HepG2 (cell line): ENCODE measurements around the gene LZTR1. TPM values are rescaled to one million over a fixed set of nuclear protein-coding genes. Genes with fewer than 3 reads are reported as not detected.

Source experiments
- ARID5B ChIP-seq: IDR thresholded peaks from 2 replicates; pipeline ENCODE4 v1.4.0; 2020; ENCODE audit warnings: mild to moderate bottlenecking, missing genetic modification reagents
- ATM ChIP-seq: fragments of 450-650 bp; IDR thresholded peaks from 2 replicates; pipeline ENCODE4 v1.7.1; 2017; ENCODE audit warnings: mild to moderate bottlenecking, borderline replicate concordance
- BORCS8-MEF2B ChIP-seq: sonication (generic); formaldehyde crosslinking; IDR thresholded peaks from 2 replicates; pipeline ENCODE4 v1.8.0; 2022; ENCODE audit warnings: mild to moderate bottlenecking, missing genetic modification reagents
- ELF4 ChIP-seq: sonication (generic); formaldehyde crosslinking; IDR thresholded peaks from 2 replicates; pipeline ENCODE4 v1.5.0; 2020; ENCODE audit warnings: missing genetic modification reagents, mild to moderate bottlenecking, moderate library complexity, borderline replicate concordance
- ERF ChIP-seq: IDR thresholded peaks from 2 replicates; pipeline ENCODE4 v1.6.1; 2018; ENCODE audit warnings: missing biosample characterization, missing genetic modification reagents
- FLYWCH1 ChIP-seq: sonication (generic); formaldehyde crosslinking; IDR thresholded peaks from 2 replicates; pipeline ENCODE4 v1.8.1; 2023; ENCODE audit warnings: mild to moderate bottlenecking, missing genetic modification reagents
- HNRNPL ChIP-seq: fragments of 200-400 bp; formaldehyde crosslinking; IDR thresholded peaks from 2 replicates; pipeline ENCODE4 v1.6.1; 2017; ENCODE audit warnings: mild to moderate bottlenecking, low read depth, low read length
- MAX ChIP-seq: IDR thresholded peaks from 2 replicates; pipeline ENCODE4 v1.6.1; 2012; ENCODE audit warnings: inconsistent platforms
- MED13 ChIP-seq: sonication (generic); formaldehyde crosslinking; IDR thresholded peaks from 2 replicates; pipeline ENCODE4 v1.5.0; 2020; ENCODE audit warnings: missing genetic modification reagents
- NFE2L2 ChIP-seq: fragments of 150-350 bp; IDR thresholded peaks from 2 replicates; pipeline ENCODE4 v1.6.1; 2014; ENCODE audit warnings: low read length
- RARA ChIP-seq: IDR thresholded peaks from 2 replicates; pipeline ENCODE4 v1.6.1; 2016; ENCODE audit warnings: missing genetic modification reagents, missing compliant biosample characterization
- SMAD3 ChIP-seq: sonication (generic); formaldehyde crosslinking; IDR thresholded peaks from 2 replicates; pipeline ENCODE4 v1.4.0; 2020; ENCODE audit warnings: missing genetic modification reagents
- ZBTB33 ChIP-seq: sonication (generic); formaldehyde crosslinking; IDR thresholded peaks from 2 replicates; pipeline ENCODE4 v1.4.0; 2020; ENCODE audit warnings: missing genetic modification reagents
- ZBTB46 ChIP-seq: sonication (generic); formaldehyde crosslinking; IDR thresholded peaks from 2 replicates; pipeline ENCODE4 v1.4.0; 2020; ENCODE audit warnings: mild to moderate bottlenecking, missing genetic modification reagents, borderline replicate concordance
- ZNF501 ChIP-seq: sonication (generic); formaldehyde crosslinking; IDR thresholded peaks from 2 replicates; pipeline ENCODE4 v1.5.1; 2020; ENCODE audit warnings: mild to moderate bottlenecking, moderate library complexity, missing genetic modification reagents
- ZNF790 ChIP-seq: sonication (generic); formaldehyde crosslinking; IDR thresholded peaks from 2 replicates; pipeline ENCODE4 v1.8.0; 2022; ENCODE audit warnings: missing genetic modification reagents, mild to moderate bottlenecking, borderline replicate concordance
- ZSCAN30 ChIP-seq: sonication (generic); formaldehyde crosslinking; IDR thresholded peaks from 2 replicates; pipeline ENCODE4 v1.5.0; 2020; ENCODE audit warnings: mild to moderate bottlenecking, missing genetic modification reagents
- polyA plus RNA-seq, 8 experiments: library from polyadenylated mRNA; depleted of rRNA in 3 of 8; stranded (reverse) in 7 of 8; unstranded in 1 of 8; fragments of >200 nt; fragmentation: Illumina TruSeq in 4 of 8; extraction: Trizol in 4 of 8; gene quantifications; 2 replicates each; pipeline versions ENCODE4 v1.2.1 to v1.2.3, GENCODE V29; 2011 to 2016; ENCODE audit warnings: low read depth in 4 of 8, missing spikeins in 1 of 8, mixed read lengths in 1 of 8; ENCODE audit not compliant: insufficient read depth in 1 of 8
- total RNA-seq, 5 experiments: library from RNA; depleted of rRNA; stranded (reverse); fragments of >200 nt; fragmentation: Illumina TruSeq; extraction: Trizol; gene quantifications; 2 replicates each; pipeline ENCODE4 v1.2.3, GENCODE V29; 2016; ENCODE audit warnings: low read depth in 1 of 5
- TF ChIP-seq, protein P1 (sequence below): sonication (generic); formaldehyde crosslinking; IDR thresholded peaks from 2 replicates; pipeline ENCODE4 v1.5.0; 2020; ENCODE audit warnings: mild to moderate bottlenecking, missing genetic modification reagents

Gene LZTR1
- total and polyA plus RNA-seq, 2 of the 13 experiments (the other 11 are each of a cell fraction or from before 2014, with no cell fraction given) = 21.8 to 22.4 TPM

DNA sequence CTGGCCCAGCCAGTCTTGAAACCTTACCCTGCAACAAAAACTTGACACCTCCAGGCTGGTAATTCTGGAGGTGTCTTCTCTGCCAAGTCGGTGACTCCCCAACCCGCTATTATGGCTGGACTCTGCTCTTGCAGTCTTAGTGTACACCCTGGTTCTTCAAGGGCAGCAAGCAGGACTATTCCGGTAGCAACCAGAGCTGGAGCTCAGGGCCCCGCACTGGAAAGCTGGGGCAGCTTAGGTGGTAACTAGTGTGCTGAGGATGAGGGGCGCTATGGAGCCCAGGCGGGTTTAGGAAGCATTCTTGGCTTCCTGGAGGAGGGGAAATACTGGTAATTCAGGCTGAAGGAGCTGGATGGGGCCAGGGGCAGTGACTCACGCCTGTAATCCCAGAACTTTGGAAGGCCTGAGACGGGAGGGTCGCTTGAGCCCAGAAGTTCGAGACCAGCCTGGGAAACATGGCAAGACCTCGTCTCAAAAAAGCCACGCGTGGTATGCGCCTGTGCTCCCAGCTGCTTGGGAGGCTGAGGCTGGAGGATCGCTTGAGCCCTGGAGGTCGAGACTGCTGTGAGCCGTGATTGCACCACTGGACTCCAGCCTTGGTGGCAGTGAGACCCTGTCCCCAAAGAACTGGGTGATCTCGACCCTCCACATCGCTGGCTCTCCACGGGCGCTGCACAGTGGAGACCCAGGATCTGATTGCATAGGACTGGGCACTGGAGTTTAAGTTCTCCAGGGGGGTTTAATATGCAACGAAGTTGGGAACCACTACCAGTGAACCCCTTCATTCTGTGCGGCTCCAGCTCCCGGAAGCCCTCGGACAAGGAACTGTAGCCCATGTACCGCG lies 25.6 kb upstream of the LZTR1 start (continued):
- TF ChIP-seq SMAD3 (CRISPR knock-in tag) = 0 out of 2 replicates have a peak, but pooled peaks have one; percentile 34
- TF ChIP-seq ZNF790 = no peak
- TF ChIP-seq RARA (CRISPR knock-in tag) = peak; percentile 8; the same call in 1 of the 2 replicates
- TF ChIP-seq MED13 (CRISPR knock-in tag) = no peak
- no peak for TF ChIP-seq ZSCAN30
- TF ChIP-seq NFE2L2 = no peak
- TF ChIP-seq FLYWCH1 (CRISPR knock-in tag) = no peak
- no peak for TF ChIP-seq ERF (CRISPR knock-in tag)
- TF ChIP-seq, protein P1, sequence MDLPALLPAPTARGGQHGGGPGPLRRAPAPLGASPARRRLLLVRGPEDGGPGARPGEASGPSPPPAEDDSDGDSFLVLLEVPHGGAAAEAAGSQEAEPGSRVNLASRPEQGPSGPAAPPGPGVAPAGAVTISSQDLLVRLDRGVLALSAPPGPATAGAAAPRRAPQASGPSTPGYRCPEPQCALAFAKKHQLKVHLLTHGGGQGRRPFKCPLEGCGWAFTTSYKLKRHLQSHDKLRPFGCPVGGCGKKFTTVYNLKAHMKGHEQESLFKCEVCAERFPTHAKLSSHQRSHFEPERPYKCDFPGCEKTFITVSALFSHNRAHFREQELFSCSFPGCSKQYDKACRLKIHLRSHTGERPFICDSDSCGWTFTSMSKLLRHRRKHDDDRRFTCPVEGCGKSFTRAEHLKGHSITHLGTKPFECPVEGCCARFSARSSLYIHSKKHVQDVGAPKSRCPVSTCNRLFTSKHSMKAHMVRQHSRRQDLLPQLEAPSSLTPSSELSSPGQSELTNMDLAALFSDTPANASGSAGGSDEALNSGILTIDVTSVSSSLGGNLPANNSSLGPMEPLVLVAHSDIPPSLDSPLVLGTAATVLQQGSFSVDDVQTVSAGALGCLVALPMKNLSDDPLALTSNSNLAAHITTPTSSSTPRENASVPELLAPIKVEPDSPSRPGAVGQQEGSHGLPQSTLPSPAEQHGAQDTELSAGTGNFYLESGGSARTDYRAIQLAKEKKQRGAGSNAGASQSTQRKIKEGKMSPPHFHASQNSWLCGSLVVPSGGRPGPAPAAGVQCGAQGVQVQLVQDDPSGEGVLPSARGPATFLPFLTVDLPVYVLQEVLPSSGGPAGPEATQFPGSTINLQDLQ (CRISPR knock-in tag) = 0 out of 2 replicates have a peak, but pooled peaks have one; percentile 80
- 0 out of 2 replicates have a peak, but pooled peaks have one; percentile 3 for TF ChIP-seq ARID5B (CRISPR knock-in tag)
- no peak for TF ChIP-seq BORCS8-MEF2B
- TF ChIP-seq MAX = peak; percentile 27; the same call in 1 of the 2 replicates
- no peak for TF ChIP-seq ATM
- no peak for TF ChIP-seq ZBTB33 (CRISPR knock-in tag)
- TF ChIP-seq HNRNPL = no peak
- 0 out of 2 replicates have a peak, but pooled peaks have one; percentile 47 for TF ChIP-seq ELF4 (CRISPR knock-in tag)
- TF ChIP-seq ZNF501 (CRISPR knock-in tag) = peak; percentile 68
- TF ChIP-seq ZBTB46 (CRISPR knock-in tag) = no peak
